Measurements from ENCODE around the gene NBR1. TPM values are rescaled to one million over a fixed set of nuclear protein-coding genes. Genes with fewer than 3 reads are reported as not detected.
"Not testable (repeated sequence)": the region's sequence is repeated elsewhere in the genome, so short reads cannot be mapped to it uniquely, and the experiment has no call there.

The NBR1 gene
- total RNA-seq, 2 donors from 2014 or later = 47.2 to 83.1 TPM

GRCh38 chr17:43216369-43216761 is 45.4 kb downstream of the NBR1 start:
- H3K36me3 Mint-ChIP-seq (ENCODE audit: low read depth) = peaks cover 68% of the 10 kb centered on the region
- ATAC-seq (replicated peaks) = no peak
- H3K27me3 Mint-ChIP-seq = no peaks in the 10 kb centered on the region
- H3K4me1 Mint-ChIP-seq = peaks cover 18% of the 10 kb centered on the region
- H3K4me3 Mint-ChIP-seq = no peak overlapping the region
- no peaks in the 10 kb centered on the region for H3K9me3 Mint-ChIP-seq
- H3K27ac Mint-ChIP-seq = peak overlapping the region; percentile 9

DNA sequence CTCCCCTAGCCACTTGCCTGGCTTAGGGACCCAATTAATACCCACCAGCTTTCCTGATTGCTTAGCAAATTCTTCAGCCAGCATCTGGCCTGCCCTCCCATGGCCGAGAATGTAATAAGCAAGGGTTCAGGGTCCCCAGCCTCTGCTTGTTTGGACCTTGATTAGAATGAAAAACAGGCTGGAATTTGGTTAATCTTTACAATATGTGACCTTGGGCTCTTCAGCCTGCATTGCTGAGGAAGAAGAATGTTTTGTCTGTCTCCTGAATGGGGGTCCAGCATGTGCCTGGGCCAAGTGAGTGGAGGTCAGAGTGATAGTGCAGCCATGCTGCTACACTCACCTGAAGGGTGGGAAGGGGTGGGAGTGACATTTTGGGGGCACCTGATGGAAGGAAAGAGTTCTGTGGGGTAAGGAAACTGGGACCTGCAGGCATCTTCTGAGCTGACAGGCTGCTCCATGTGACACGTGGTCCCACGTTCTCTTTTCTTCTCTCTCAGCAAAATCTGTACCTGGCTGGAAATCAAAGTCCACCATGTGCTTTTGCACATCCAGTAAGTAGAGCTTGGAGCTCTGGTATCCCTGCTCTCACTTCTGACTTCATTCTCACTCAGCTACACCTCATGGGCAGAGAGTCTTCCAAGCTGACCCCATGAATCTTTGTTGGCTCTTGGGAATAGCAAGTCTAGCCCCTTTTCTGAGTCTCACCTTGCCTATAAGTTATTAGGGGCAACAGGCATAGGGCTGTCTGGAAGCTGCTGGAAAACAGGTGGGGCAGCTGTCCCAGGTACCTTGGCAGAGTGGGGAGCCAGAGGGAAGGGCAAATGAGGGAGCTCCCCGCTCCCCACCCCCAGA is 46.0 kb downstream of the NBR1 start:
- H3K27me3 Mint-ChIP-seq = no peaks in the 10 kb centered on the region
- peaks cover 18% of the 10 kb centered on the region for H3K4me1 Mint-ChIP-seq
- H3K4me3 Mint-ChIP-seq = no peak overlapping the region
- H3K9me3 Mint-ChIP-seq = no peaks in the 10 kb centered on the region
- ATAC-seq (replicated peaks) = no peak
- peaks cover 64% of the 10 kb centered on the region for H3K36me3 Mint-ChIP-seq (ENCODE audit: low read depth)
- H3K27ac Mint-ChIP-seq = peak overlapping the region; percentile 87

GRCh38 chr17:43217614-43218087 is 46.6 kb downstream of the NBR1 start:
- H3K4me3 Mint-ChIP-seq = no peak overlapping the region
- H3K9me3 Mint-ChIP-seq = no peaks in the 10 kb centered on the region
- H3K27ac Mint-ChIP-seq = peak overlapping the region; percentile 87
- H3K27me3 Mint-ChIP-seq = no peaks in the 10 kb centered on the region
- H3K36me3 Mint-ChIP-seq (ENCODE audit: low read depth) = peaks cover 58% of the 10 kb centered on the region
- peak; percentile 85 for ATAC-seq (replicated peaks)
- peaks cover 14% of the 10 kb centered on the region for H3K4me1 Mint-ChIP-seq

DNA sequence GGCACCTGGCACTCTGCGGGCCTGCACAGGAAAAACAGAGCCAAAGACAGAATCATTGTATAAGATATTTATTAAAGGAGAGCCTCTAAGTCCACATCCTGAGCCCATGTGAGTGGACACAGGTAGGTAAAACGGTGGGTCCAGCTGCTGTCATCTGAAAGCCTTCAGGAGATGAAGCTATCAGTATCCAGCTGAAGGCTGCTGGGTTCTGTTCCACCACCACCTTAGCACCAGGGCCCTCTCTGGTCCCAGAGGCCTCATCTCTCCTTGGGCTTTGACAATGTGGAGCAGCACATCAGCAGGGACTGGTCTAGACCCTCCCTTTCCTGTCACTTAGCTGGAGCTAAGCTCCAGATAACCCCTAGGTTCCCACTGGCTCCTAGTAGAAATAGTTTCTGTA is 48.0 kb downstream of the NBR1 start:
- no peaks in the 10 kb centered on the region for H3K9me3 Mint-ChIP-seq
- H3K27ac Mint-ChIP-seq = peak overlapping the region; percentile 87
- no peak overlapping the region for H3K4me3 Mint-ChIP-seq

GRCh38 chr17:43219746-43220380 is 48.8 kb downstream of the NBR1 start:
- H3K4me3 Mint-ChIP-seq = no peak overlapping the region
- H3K27ac Mint-ChIP-seq = peak overlapping the region; percentile 87

More for the DNA sequence above, 48.0 kb downstream of the NBR1 start:
- Mint-ChIP-seq H3K4me1 (peaks cover 10% of the 10 kb centered on the region), H3K27me3 (no peaks in the 10 kb centered on the region), H3K36me3 (ENCODE audit: low read depth) (peaks cover 50% of the 10 kb centered on the region)
- ATAC-seq (replicated peaks) = no peak

GRCh38 chr17:43220511-43221125 is 49.6 kb downstream of the NBR1 start:
- Mint-ChIP-seq H3K27me3 (no peaks in the 10 kb centered on the region), H3K27ac (no peak overlapping the region), H3K9me3 (no peaks in the 10 kb centered on the region), H3K4me3 (no peak overlapping the region), H3K4me1 (peaks cover 8% of the 10 kb centered on the region), H3K36me3 (ENCODE audit: low read depth) (peaks cover 45% of the 10 kb centered on the region)
- ATAC-seq (replicated peaks) = no peak

More at GRCh38 chr17:43219746-43220380, 48.8 kb downstream of the NBR1 start:
- Mint-ChIP-seq H3K27me3 (no peaks in the 10 kb centered on the region), H3K4me1 (peaks cover 10% of the 10 kb centered on the region), H3K36me3 (ENCODE audit: low read depth) (peaks cover 50% of the 10 kb centered on the region), H3K9me3 (no peaks in the 10 kb centered on the region)
- ATAC-seq (replicated peaks) = no peak

DNA sequence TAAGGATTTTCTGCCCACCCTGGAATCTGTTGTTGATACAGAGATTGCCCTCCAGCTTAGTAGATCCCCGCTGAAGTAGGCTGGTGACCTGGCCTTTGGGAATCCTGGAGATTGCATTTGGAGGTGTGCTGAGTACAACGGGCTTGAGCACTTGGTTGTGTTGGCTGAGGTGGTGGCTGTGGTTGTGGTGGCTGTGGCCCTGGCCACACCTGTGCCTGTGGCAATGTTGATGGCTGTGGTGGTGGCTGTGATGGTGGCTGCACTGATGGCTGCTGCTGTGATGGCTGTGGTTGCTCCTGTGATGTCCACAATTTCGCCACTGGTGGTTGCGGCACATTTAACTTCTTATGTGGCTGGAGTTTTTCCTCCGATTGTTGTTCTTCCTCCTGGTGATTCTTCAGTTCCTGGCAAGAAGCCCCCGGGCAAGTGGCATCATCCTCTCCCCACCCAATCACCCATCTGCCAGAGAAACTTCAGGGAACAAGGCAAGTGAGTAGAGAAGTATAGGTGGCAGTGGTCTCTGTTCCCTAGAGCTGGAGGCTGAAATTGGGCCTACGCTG is 53.2 kb downstream of the NBR1 start:
- Mint-ChIP-seq H3K36me3 (ENCODE audit: low read depth) (peaks cover 23% of the 10 kb centered on the region), H3K27ac (no peak overlapping the region), H3K27me3 (no peaks in the 10 kb centered on the region), H3K4me1 (no peaks in the 10 kb centered on the region), H3K4me3 (no peak overlapping the region), H3K9me3 (no peaks in the 10 kb centered on the region)
- no peak for ATAC-seq (replicated peaks)

DNA sequence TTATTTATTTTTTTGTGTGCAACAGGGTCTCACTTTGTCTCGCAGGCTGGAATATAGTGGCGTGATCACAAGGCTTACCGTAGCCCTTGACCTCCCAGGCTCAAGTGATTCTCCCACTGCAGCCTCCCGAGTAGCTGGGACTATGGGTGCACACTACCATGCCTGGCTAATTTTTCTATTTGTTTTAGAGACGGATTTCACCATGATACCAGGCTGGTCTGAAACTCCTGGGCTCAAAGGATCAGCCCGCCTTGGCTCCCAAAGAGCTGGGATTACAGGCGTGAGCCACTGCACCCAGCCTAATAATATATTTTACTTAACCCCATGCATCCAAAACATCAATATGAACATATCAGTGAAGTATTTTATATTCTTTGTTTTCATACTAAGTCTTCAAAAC is 55.4 kb downstream of the NBR1 start:
- H3K27ac Mint-ChIP-seq = no peak overlapping the region
- H3K4me1 Mint-ChIP-seq = no peaks in the 10 kb centered on the region
- H3K4me3 Mint-ChIP-seq = no peak overlapping the region
- H3K27me3 Mint-ChIP-seq = no peaks in the 10 kb centered on the region
- no peaks in the 10 kb centered on the region for H3K9me3 Mint-ChIP-seq
- ATAC-seq (replicated peaks) = no peak
- peaks cover 22% of the 10 kb centered on the region for H3K36me3 Mint-ChIP-seq (ENCODE audit: low read depth)

DNA sequence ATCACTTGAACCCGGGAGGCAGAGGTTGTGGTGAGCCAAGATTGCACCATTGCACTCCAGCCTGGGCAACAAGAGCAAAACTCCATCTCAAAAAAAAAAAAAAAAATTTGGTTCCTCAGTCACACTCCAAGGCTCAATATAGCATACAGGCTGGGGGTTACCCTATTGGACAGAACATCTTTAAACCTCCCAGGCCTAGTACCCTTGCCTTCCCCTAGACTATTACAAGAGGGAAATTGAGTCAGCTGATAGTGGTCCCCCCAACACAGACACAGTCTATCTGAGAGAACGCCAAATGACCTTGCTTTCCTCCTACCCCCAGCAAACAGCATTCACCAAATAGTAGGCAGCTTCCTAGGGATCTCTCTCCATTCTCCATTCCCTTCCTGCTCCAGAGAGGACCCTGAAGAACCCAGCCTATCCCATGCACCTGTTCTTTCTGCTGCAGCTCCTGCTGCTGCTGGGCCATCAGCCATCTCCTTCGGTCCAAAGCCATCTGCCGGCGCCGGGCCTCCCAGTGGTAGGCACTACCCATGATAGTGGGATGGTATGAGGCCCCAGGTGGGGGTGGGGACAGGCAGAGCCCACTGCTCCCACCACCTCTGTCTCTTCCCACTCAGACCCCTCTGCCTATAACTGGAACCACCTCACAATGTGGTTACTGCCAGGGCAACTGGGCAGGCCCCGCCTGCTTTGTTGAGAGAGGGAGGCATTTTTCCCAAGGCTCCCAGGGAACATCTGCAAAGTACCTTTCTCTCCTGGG is 57.2 kb downstream of the NBR1 start, which contains the start of gene CCDC200:
Gene CCDC200 (minus strand): TSS at position 604 of the 763 bp plus-strand sequence. CDS start 69 bp downstream, at position 535.
- H3K4me1 Mint-ChIP-seq; ATAC-seq (replicated peaks); H3K27me3 Mint-ChIP-seq; H3K4me3 Mint-ChIP-seq; H3K9me3 Mint-ChIP-seq; H3K27ac Mint-ChIP-seq: not testable (repeated sequence)
- peaks cover 22% of the 10 kb centered on the region for H3K36me3 Mint-ChIP-seq (ENCODE audit: low read depth)

GRCh38 chr17:43231205-43232020 is 60.4 kb downstream of the NBR1 start:
- ATAC-seq (replicated peaks); H3K9me3 Mint-ChIP-seq; H3K4me1 Mint-ChIP-seq; H3K36me3 Mint-ChIP-seq (ENCODE audit: low read depth); H3K4me3 Mint-ChIP-seq; H3K27ac Mint-ChIP-seq; H3K27me3 Mint-ChIP-seq: not testable (repeated sequence)

- not testable (repeated sequence) for ATAC-seq (replicated peaks); H3K27me3 Mint-ChIP-seq; H3K36me3 Mint-ChIP-seq (ENCODE audit: low read depth); H3K27ac Mint-ChIP-seq; H3K4me1 Mint-ChIP-seq; H3K4me3 Mint-ChIP-seq; H3K9me3 Mint-ChIP-seq
Measured at GRCh38 chr17:43232021-43232699, 61.1 kb downstream of the NBR1 start.

DNA sequence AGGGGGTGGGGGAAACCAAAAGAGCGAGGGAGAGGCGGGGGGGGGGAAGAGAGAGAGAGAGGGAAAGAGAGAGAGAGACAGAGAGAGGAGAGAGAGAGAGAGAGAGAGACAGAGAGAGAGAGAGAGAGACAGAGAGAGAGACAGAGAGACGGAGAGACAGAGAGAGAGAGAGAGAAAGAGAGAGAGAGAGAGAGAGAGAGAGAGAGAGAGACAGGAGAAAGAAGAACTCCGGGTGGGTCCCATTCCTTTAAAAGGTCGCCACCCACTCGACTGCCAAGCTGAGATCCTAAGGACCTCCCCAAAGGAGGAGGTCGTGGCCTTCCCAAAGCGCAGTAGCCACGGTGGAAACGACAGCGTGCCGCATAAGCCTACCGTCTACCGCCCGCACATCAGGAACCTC is 62.2 kb downstream of the NBR1 start:
- H3K36me3 Mint-ChIP-seq (ENCODE audit: low read depth); H3K4me3 Mint-ChIP-seq; H3K27ac Mint-ChIP-seq; H3K9me3 Mint-ChIP-seq; ATAC-seq (replicated peaks); H3K4me1 Mint-ChIP-seq; H3K27me3 Mint-ChIP-seq: not testable (repeated sequence)

- H3K4me1 Mint-ChIP-seq; H3K4me3 Mint-ChIP-seq; H3K36me3 Mint-ChIP-seq (ENCODE audit: low read depth): not testable (repeated sequence)
Measured at GRCh38 chr17:43233877-43234276, 62.9 kb downstream of the NBR1 start, which contains the start of gene RNU2-1. RNU2-1 (minus strand) TSS chr17:43233977.

More at GRCh38 chr17:43233877-43234276, 62.9 kb downstream of the NBR1 start, which contains the start of gene RNU2-1:
- not testable (repeated sequence) for ATAC-seq (replicated peaks); H3K9me3 Mint-ChIP-seq; H3K27me3 Mint-ChIP-seq; H3K27ac Mint-ChIP-seq

Data from activated T-helper 17 cell treated with anti-CD3 and anti-CD28 coated beads, Interleukin-2, amount 50 U/mL, for 72 hours (primary cell).